Measurements from ENCODE around the gene PHF2. TPM values are rescaled to one million over a fixed set of nuclear protein-coding genes. Genes with fewer than 3 reads are reported as not detected.

Gene PHF2
- total RNA-seq, 1 donor from 2014 or later, result 27.7 TPM

- Histone ChIP-seq H3K27me3 (no peaks in the 10 kb centered on the region), H3K36me3 (no peaks in the 10 kb centered on the region), H3K27ac (no peak overlapping the region), H3K9me3 (no peaks in the 10 kb centered on the region), H3K4me1 (no peaks in the 10 kb centered on the region), H3K4me3 (no peak overlapping the region)
- intact Hi-C loops (cut with DNase I), result no loop called here
- DNase-seq (ENCODE audit: extremely low spot score in 2 of 2), result peak in 1 of 2 donors; percentile 95
- no peak for TF ChIP-seq POLR2A (IDR thresholded peaks at IDR 0.05)
- TF ChIP-seq CTCF (IDR thresholded peaks at IDR 0.05), result no peak
- no peak for TF ChIP-seq POLR2AphosphoS5 (IDR thresholded peaks at IDR 0.05; ENCODE audit: insufficient read depth in 1 of 2, low read depth in 1 of 2)
Observed at GRCh38 chr9:93698140-93698908, 121.9 kb downstream of the PHF2 start.

GRCh38 chr9:93699650-93700049 is 123.3 kb downstream of the PHF2 start:
- H3K4me3 ChIP-seq, result no peak overlapping the region
- no peak for TF ChIP-seq CTCF (IDR thresholded peaks at IDR 0.05)
- TF ChIP-seq POLR2AphosphoS5 (IDR thresholded peaks at IDR 0.05; ENCODE audit: insufficient read depth in 1 of 2, low read depth in 1 of 2), result no peak
- no peak for TF ChIP-seq POLR2A (IDR thresholded peaks at IDR 0.05)
- DNase-seq (ENCODE audit: extremely low spot score in 2 of 2), result peak in 1 of 2 donors; percentile 77

GRCh38 chr9:93701494-93702218 is 125.3 kb downstream of the PHF2 start:
- H3K27ac ChIP-seq, result no peak overlapping the region
- no peaks in the 10 kb centered on the region for H3K9me3 ChIP-seq
- no peaks in the 10 kb centered on the region for H3K36me3 ChIP-seq
- no peaks in the 10 kb centered on the region for H3K27me3 ChIP-seq
- no peaks in the 10 kb centered on the region for H3K4me1 ChIP-seq
- intact Hi-C loops (cut with DNase I), result no loop called here
- no peak overlapping the region for H3K4me3 ChIP-seq
- peak in 1 of 2 donors; percentile 88 for DNase-seq (ENCODE audit: extremely low spot score in 2 of 2)
- no peak for TF ChIP-seq CTCF (IDR thresholded peaks at IDR 0.05)
- TF ChIP-seq POLR2AphosphoS5 (IDR thresholded peaks at IDR 0.05; ENCODE audit: insufficient read depth in 1 of 2, low read depth in 1 of 2), result no peak
- no peak for TF ChIP-seq POLR2A (IDR thresholded peaks at IDR 0.05)

More at GRCh38 chr9:93699650-93700049, 123.3 kb downstream of the PHF2 start:
- H3K9me3 ChIP-seq, result no peaks in the 10 kb centered on the region
- H3K36me3 ChIP-seq, result no peaks in the 10 kb centered on the region
- intact Hi-C loops (cut with DNase I), result no loop called here
- no peak overlapping the region for H3K27ac ChIP-seq
- H3K4me1 ChIP-seq, result no peaks in the 10 kb centered on the region
- H3K27me3 ChIP-seq, result no peaks in the 10 kb centered on the region

- Histone ChIP-seq H3K27me3 (no peaks in the 10 kb centered on the region), H3K36me3 (no peaks in the 10 kb centered on the region), H3K27ac (no peak overlapping the region), H3K4me1 (no peaks in the 10 kb centered on the region), H3K4me3 (no peak overlapping the region), H3K9me3 (no peaks in the 10 kb centered on the region)
- no peak for DNase-seq (ENCODE audit: extremely low spot score in 2 of 2)
- intact Hi-C loops (cut with DNase I), result no loop called here
- no peak for TF ChIP-seq POLR2AphosphoS5 (IDR thresholded peaks at IDR 0.05; ENCODE audit: insufficient read depth in 1 of 2, low read depth in 1 of 2)
- no peak for TF ChIP-seq CTCF (IDR thresholded peaks at IDR 0.05)
- TF ChIP-seq POLR2A (IDR thresholded peaks at IDR 0.05), result no peak
Observed at GRCh38 chr9:93702261-93702660, 125.9 kb downstream of the PHF2 start.

All from vagina (tissue), 2 donors.